Neural cell (in vitro differentiated cells): ENCODE results near the gene CST4. TPM values are rescaled to one million over a fixed set of nuclear protein-coding genes. Genes with fewer than 3 reads are reported as not detected.
"Not testable (repeated sequence)": the region's sequence is repeated elsewhere in the genome, so short reads cannot be mapped to it uniquely, and the experiment has no call there.

Experiments used
- H2AFZ ChIP-seq: fragments of 200-600, 300-800 bp; sonication (generic), shearing (Covaris generic); 2 replicates; pipeline ENCODE4 v1.6.0; 2014; ENCODE audit warnings: low read depth, mild to moderate bottlenecking, antibody characterized with exemption, low read length, moderate library complexity
- H3F3A ChIP-seq: fragments of 200-600 bp; shearing (Covaris generic); 2 replicates; pipeline ENCODE4 v1.6.1; 2016; ENCODE audit warnings: mild to moderate bottlenecking, moderate library complexity, mixed read lengths, antibody characterized with exemption, low read length; ENCODE audit not compliant: insufficient read depth, poor library complexity, severe bottlenecking
- H3K27ac ChIP-seq: fragments of 200-600, 300-800 bp; sonication (generic), shearing (Covaris generic); 2 replicates; pipeline ENCODE4 v1.5.1; 2014; ENCODE audit warnings: mild to moderate bottlenecking, low read length, moderate library complexity
- H3K27me3 ChIP-seq: fragments of 300-800, 200-600 bp; sonication (generic), shearing (Covaris generic); 2 replicates; pipeline ENCODE4 v1.6.0; 2014; ENCODE audit warnings: mild to moderate bottlenecking, low read depth, low read length, moderate library complexity; ENCODE audit not compliant: insufficient read depth
- H3K36me3 ChIP-seq: fragments of 300-800, 200-600 bp; sonication (generic), shearing (Covaris generic); 2 replicates; pipeline ENCODE4 v1.5.1; 2014; ENCODE audit warnings: mild to moderate bottlenecking, antibody characterized with exemption, low read length, moderate library complexity; ENCODE audit not compliant: insufficient read depth
- H3K4me2 ChIP-seq: fragments of 300-800, 200-600 bp; sonication (generic), shearing (Covaris generic); 2 replicates; pipeline ENCODE4 v1.6.0; 2014; ENCODE audit warnings: mild to moderate bottlenecking, low read length
- H3K4me3 ChIP-seq: fragments of 300-800, 200-600 bp; sonication (generic), shearing (Covaris generic); 2 replicates; pipeline ENCODE4 v1.5.1; 2014; ENCODE audit warnings: mild to moderate bottlenecking, low read length, moderate library complexity
- H3K79me2 ChIP-seq: fragments of 200-600 bp; shearing (Covaris generic); replicated peaks from 2 replicates; pipeline ENCODE4 v1.6.0; 2014; ENCODE audit warnings: mild to moderate bottlenecking, low read length, moderate library complexity; ENCODE audit not compliant: insufficient read depth
- H3K9ac ChIP-seq: fragments of 300-800, 200-600 bp; sonication (generic), shearing (Covaris generic); 2 replicates; pipeline ENCODE4 v1.6.1; 2016; ENCODE audit warnings: mild to moderate bottlenecking, low read length, mixed read lengths
- H3K9me2 ChIP-seq: fragments of 200-600 bp; shearing (Covaris generic); 2 replicates; pipeline ENCODE4 v1.6.1; 2016; ENCODE audit warnings: mild to moderate bottlenecking, low read length, mixed read lengths; ENCODE audit not compliant: insufficient read depth
- H3K9me3 ChIP-seq: fragments of 200-600, 300-800 bp; sonication (generic), shearing (Covaris generic); 2 replicates; pipeline ENCODE4 v1.6.1; 2016; ENCODE audit warnings: mild to moderate bottlenecking, mixed run types, low read length, moderate library complexity, mixed read lengths
- H4K20me1 ChIP-seq: fragments of 200-600 bp; shearing (Covaris generic); 2 replicates; pipeline ENCODE4 v1.6.1; 2016; ENCODE audit warnings: mild to moderate bottlenecking, mixed run types; ENCODE audit not compliant: insufficient read depth
- EP300 ChIP-seq: fragments of 450-650 bp; conservative IDR thresholded peaks from 2 replicates; pipeline ENCODE4 v1.6.1; 2014; ENCODE audit warnings: antibody characterized with exemption, mild to moderate bottlenecking, moderate library complexity; ENCODE audit not compliant: poor library complexity, severe bottlenecking
- EZH2 ChIP-seq: fragments of 200-600, 300-800 bp; shearing (Covaris generic), sonication (generic); IDR thresholded peaks from 2 replicates; pipeline ENCODE4 v1.6.1; 2014; ENCODE audit warnings: antibody characterized with exemption, low read length, borderline replicate concordance, mild to moderate bottlenecking; ENCODE audit not compliant: insufficient read depth, poor library complexity, severe bottlenecking
- MXI1 ChIP-seq: fragments of 450-650 bp; conservative IDR thresholded peaks from 2 replicates; pipeline ENCODE4 v1.6.1; 2014; ENCODE audit warnings: antibody characterized with exemption, mild to moderate bottlenecking; ENCODE audit not compliant: poor library complexity, severe bottlenecking
- POLR2AphosphoS5 ChIP-seq: IDR thresholded peaks from 2 replicates; pipeline ENCODE4 v1.6.1; 2012
- RAD21 ChIP-seq: fragments of 450-650 bp; conservative IDR thresholded peaks from 2 replicates; pipeline ENCODE4 v1.6.1; 2014; ENCODE audit warnings: antibody characterized with exemption, mild to moderate bottlenecking, moderate library complexity
- SMC3 ChIP-seq: fragments of 450-650 bp; conservative IDR thresholded peaks from 2 replicates; pipeline ENCODE4 v1.6.1; 2014; ENCODE audit warnings: antibody characterized with exemption, mild to moderate bottlenecking, moderate library complexity; ENCODE audit not compliant: poor library complexity
- TAF1 ChIP-seq: IDR thresholded peaks from 2 replicates; pipeline ENCODE4 v1.6.1; 2012; ENCODE audit warnings: low read depth
- polyA plus RNA-seq: library from polyadenylated mRNA; depleted of rRNA; stranded (reverse); fragments of >200 nt; gene quantifications from 2 replicates; pipeline ENCODE4 v1.2.3, GENCODE V29; 2014
- TF ChIP-seq, protein P1 (sequence below): IDR thresholded peaks from 2 replicates; pipeline ENCODE4 v1.6.1; 2012; ENCODE audit warnings: borderline replicate concordance
- TF ChIP-seq, protein P2 (sequence below): fragments of 450-650 bp; IDR thresholded peaks from 2 replicates; pipeline ENCODE4 v1.5.1; 2014; ENCODE audit warnings: antibody characterized with exemption, mild to moderate bottlenecking, moderate library complexity; ENCODE audit not compliant: poor library complexity, severe bottlenecking

The CST4 gene
- polyA plus RNA-seq, 1 donor from 2014 or later = not detected

- Histone ChIP-seq H3K9me2 (no peaks in the 10 kb centered on the region), H3K4me3 (no peak overlapping the region), H4K20me1 (no peaks in the 10 kb centered on the region), H3K9ac (no peak overlapping the region), H3K27me3 (no peaks in the 10 kb centered on the region), H3K27ac (no peak overlapping the region), H3K36me3 (no peaks in the 10 kb centered on the region), H3K4me2 (no peak overlapping the region), H3K79me2 (no peaks in the 10 kb centered on the region), H2AFZ (no peak overlapping the region), H3F3A (no peaks in the 10 kb centered on the region), H3K9me3 (no peaks in the 10 kb centered on the region)
- no peak for TF ChIP-seq RAD21
- TF ChIP-seq EZH2 = no peak
- TF ChIP-seq, protein P1, sequence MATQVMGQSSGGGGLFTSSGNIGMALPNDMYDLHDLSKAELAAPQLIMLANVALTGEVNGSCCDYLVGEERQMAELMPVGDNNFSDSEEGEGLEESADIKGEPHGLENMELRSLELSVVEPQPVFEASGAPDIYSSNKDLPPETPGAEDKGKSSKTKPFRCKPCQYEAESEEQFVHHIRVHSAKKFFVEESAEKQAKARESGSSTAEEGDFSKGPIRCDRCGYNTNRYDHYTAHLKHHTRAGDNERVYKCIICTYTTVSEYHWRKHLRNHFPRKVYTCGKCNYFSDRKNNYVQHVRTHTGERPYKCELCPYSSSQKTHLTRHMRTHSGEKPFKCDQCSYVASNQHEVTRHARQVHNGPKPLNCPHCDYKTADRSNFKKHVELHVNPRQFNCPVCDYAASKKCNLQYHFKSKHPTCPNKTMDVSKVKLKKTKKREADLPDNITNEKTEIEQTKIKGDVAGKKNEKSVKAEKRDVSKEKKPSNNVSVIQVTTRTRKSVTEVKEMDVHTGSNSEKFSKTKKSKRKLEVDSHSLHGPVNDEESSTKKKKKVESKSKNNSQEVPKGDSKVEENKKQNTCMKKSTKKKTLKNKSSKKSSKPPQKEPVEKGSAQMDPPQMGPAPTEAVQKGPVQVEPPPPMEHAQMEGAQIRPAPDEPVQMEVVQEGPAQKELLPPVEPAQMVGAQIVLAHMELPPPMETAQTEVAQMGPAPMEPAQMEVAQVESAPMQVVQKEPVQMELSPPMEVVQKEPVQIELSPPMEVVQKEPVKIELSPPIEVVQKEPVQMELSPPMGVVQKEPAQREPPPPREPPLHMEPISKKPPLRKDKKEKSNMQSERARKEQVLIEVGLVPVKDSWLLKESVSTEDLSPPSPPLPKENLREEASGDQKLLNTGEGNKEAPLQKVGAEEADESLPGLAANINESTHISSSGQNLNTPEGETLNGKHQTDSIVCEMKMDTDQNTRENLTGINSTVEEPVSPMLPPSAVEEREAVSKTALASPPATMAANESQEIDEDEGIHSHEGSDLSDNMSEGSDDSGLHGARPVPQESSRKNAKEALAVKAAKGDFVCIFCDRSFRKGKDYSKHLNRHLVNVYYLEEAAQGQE = no peak
- TF ChIP-seq MXI1 = no peak
- no peak for TF ChIP-seq SMC3
- TF ChIP-seq, protein P2, sequence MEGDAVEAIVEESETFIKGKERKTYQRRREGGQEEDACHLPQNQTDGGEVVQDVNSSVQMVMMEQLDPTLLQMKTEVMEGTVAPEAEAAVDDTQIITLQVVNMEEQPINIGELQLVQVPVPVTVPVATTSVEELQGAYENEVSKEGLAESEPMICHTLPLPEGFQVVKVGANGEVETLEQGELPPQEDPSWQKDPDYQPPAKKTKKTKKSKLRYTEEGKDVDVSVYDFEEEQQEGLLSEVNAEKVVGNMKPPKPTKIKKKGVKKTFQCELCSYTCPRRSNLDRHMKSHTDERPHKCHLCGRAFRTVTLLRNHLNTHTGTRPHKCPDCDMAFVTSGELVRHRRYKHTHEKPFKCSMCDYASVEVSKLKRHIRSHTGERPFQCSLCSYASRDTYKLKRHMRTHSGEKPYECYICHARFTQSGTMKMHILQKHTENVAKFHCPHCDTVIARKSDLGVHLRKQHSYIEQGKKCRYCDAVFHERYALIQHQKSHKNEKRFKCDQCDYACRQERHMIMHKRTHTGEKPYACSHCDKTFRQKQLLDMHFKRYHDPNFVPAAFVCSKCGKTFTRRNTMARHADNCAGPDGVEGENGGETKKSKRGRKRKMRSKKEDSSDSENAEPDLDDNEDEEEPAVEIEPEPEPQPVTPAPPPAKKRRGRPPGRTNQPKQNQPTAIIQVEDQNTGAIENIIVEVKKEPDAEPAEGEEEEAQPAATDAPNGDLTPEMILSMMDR = no peak
- TF ChIP-seq TAF1 = no peak
- TF ChIP-seq EP300 = no peak
Observed at GRCh38 chr20:23664954-23665353, 23.9 kb downstream of the CST4 start.

DNA sequence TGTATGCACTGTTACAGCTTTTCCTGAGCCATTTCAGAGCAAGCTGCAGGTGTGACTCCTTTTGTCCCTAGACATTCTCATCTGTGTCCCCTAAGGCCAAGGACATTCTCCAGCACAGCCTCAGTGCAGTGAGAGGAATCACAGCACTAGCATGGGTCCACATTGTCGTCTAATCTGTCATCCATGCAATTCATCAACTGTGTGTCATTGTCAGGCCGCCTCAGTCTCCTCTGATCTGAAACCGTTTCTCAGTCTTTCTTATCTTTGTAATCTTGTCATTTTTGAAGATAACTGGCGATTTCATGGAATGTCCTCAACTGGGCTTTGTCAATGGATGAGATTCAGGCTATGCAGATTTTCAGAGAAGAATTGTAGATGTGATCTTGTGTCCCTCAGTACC is 24.8 kb downstream of the CST4 start:
- not testable (repeated sequence) for H3K27me3 ChIP-seq, H3K27ac ChIP-seq, H3K9me2 ChIP-seq, H2AFZ ChIP-seq, H3K4me2 ChIP-seq, H3K79me2 ChIP-seq, H3K4me3 ChIP-seq, H3K36me3 ChIP-seq, H3K9me3 ChIP-seq, H3K9ac ChIP-seq, H3F3A ChIP-seq, H4K20me1 ChIP-seq

- Histone ChIP-seq H3K9me3 (no peaks in the 10 kb centered on the region), H3F3A (no peaks in the 10 kb centered on the region), H2AFZ (no peak overlapping the region), H3K27me3 (no peaks in the 10 kb centered on the region), H3K9me2 (no peaks in the 10 kb centered on the region), H3K79me2 (no peaks in the 10 kb centered on the region), H3K27ac (no peak overlapping the region), H3K4me2 (no peak overlapping the region), H3K9ac (no peak overlapping the region), H3K4me3 (no peak overlapping the region), H3K36me3 (no peaks in the 10 kb centered on the region), H4K20me1 (no peaks in the 10 kb centered on the region)
- no peak for TF ChIP-seq EP300
- no peak for TF ChIP-seq EZH2
- TF ChIP-seq, protein P2 = no peak
- TF ChIP-seq MXI1 = no peak
- TF ChIP-seq, protein P1 = no peak
- no peak for TF ChIP-seq RAD21
- no peak for TF ChIP-seq TAF1
- no peak for TF ChIP-seq SMC3
- TF ChIP-seq POLR2AphosphoS5 = no peak
Observed at GRCh38 chr20:23663180-23663579, 25.7 kb downstream of the CST4 start.
